Neural cell (in vitro differentiated cells): ENCODE data around the gene CPVL. TPM values are rescaled to one million over a fixed set of nuclear protein-coding genes. Genes with fewer than 3 reads are reported as not detected.

Source experiments
- H2AFZ ChIP-seq: fragments of 200-600, 300-800 bp; sonication (generic), shearing (Covaris generic); 2 replicates; pipeline ENCODE4 v1.6.0; 2014; ENCODE audit warnings: low read depth, mild to moderate bottlenecking, antibody characterized with exemption, low read length, moderate library complexity
- H3F3A ChIP-seq: fragments of 200-600 bp; shearing (Covaris generic); 2 replicates; pipeline ENCODE4 v1.6.1; 2016; ENCODE audit warnings: mild to moderate bottlenecking, moderate library complexity, mixed read lengths, antibody characterized with exemption, low read length; ENCODE audit not compliant: insufficient read depth, poor library complexity, severe bottlenecking
- H3K27ac ChIP-seq: fragments of 200-600, 300-800 bp; sonication (generic), shearing (Covaris generic); 2 replicates; pipeline ENCODE4 v1.5.1; 2014; ENCODE audit warnings: mild to moderate bottlenecking, low read length, moderate library complexity
- H3K27me3 ChIP-seq: fragments of 300-800, 200-600 bp; sonication (generic), shearing (Covaris generic); 2 replicates; pipeline ENCODE4 v1.6.0; 2014; ENCODE audit warnings: mild to moderate bottlenecking, low read depth, low read length, moderate library complexity; ENCODE audit not compliant: insufficient read depth
- H3K36me3 ChIP-seq: fragments of 300-800, 200-600 bp; sonication (generic), shearing (Covaris generic); 2 replicates; pipeline ENCODE4 v1.5.1; 2014; ENCODE audit warnings: mild to moderate bottlenecking, antibody characterized with exemption, low read length, moderate library complexity; ENCODE audit not compliant: insufficient read depth
- H3K4me2 ChIP-seq: fragments of 300-800, 200-600 bp; sonication (generic), shearing (Covaris generic); 2 replicates; pipeline ENCODE4 v1.6.0; 2014; ENCODE audit warnings: mild to moderate bottlenecking, low read length
- H3K4me3 ChIP-seq: fragments of 300-800, 200-600 bp; sonication (generic), shearing (Covaris generic); 2 replicates; pipeline ENCODE4 v1.5.1; 2014; ENCODE audit warnings: mild to moderate bottlenecking, low read length, moderate library complexity
- H3K79me2 ChIP-seq: fragments of 200-600 bp; shearing (Covaris generic); replicated peaks from 2 replicates; pipeline ENCODE4 v1.6.0; 2014; ENCODE audit warnings: mild to moderate bottlenecking, low read length, moderate library complexity; ENCODE audit not compliant: insufficient read depth
- H3K9ac ChIP-seq: fragments of 300-800, 200-600 bp; sonication (generic), shearing (Covaris generic); 2 replicates; pipeline ENCODE4 v1.6.1; 2016; ENCODE audit warnings: mild to moderate bottlenecking, low read length, mixed read lengths
- H3K9me2 ChIP-seq: fragments of 200-600 bp; shearing (Covaris generic); 2 replicates; pipeline ENCODE4 v1.6.1; 2016; ENCODE audit warnings: mild to moderate bottlenecking, low read length, mixed read lengths; ENCODE audit not compliant: insufficient read depth
- H3K9me3 ChIP-seq: fragments of 200-600, 300-800 bp; sonication (generic), shearing (Covaris generic); 2 replicates; pipeline ENCODE4 v1.6.1; 2016; ENCODE audit warnings: mild to moderate bottlenecking, mixed run types, low read length, moderate library complexity, mixed read lengths
- H4K20me1 ChIP-seq: fragments of 200-600 bp; shearing (Covaris generic); 2 replicates; pipeline ENCODE4 v1.6.1; 2016; ENCODE audit warnings: mild to moderate bottlenecking, mixed run types; ENCODE audit not compliant: insufficient read depth
- CTCF ChIP-seq: fragments of 450-650 bp; IDR thresholded peaks from 2 replicates; pipeline ENCODE4 v1.5.1; 2014; ENCODE audit warnings: antibody characterized with exemption, mild to moderate bottlenecking, moderate library complexity; ENCODE audit not compliant: poor library complexity, severe bottlenecking
- EP300 ChIP-seq: fragments of 450-650 bp; conservative IDR thresholded peaks from 2 replicates; pipeline ENCODE4 v1.6.1; 2014; ENCODE audit warnings: antibody characterized with exemption, mild to moderate bottlenecking, moderate library complexity; ENCODE audit not compliant: poor library complexity, severe bottlenecking
- EZH2 ChIP-seq: fragments of 200-600, 300-800 bp; shearing (Covaris generic), sonication (generic); IDR thresholded peaks from 2 replicates; pipeline ENCODE4 v1.6.1; 2014; ENCODE audit warnings: antibody characterized with exemption, low read length, borderline replicate concordance, mild to moderate bottlenecking; ENCODE audit not compliant: insufficient read depth, poor library complexity, severe bottlenecking
- MXI1 ChIP-seq: fragments of 450-650 bp; conservative IDR thresholded peaks from 2 replicates; pipeline ENCODE4 v1.6.1; 2014; ENCODE audit warnings: antibody characterized with exemption, mild to moderate bottlenecking; ENCODE audit not compliant: poor library complexity, severe bottlenecking
- POLR2AphosphoS5 ChIP-seq: IDR thresholded peaks from 2 replicates; pipeline ENCODE4 v1.6.1; 2012
- RAD21 ChIP-seq: fragments of 450-650 bp; conservative IDR thresholded peaks from 2 replicates; pipeline ENCODE4 v1.6.1; 2014; ENCODE audit warnings: antibody characterized with exemption, mild to moderate bottlenecking, moderate library complexity
- REST ChIP-seq: IDR thresholded peaks from 2 replicates; pipeline ENCODE4 v1.6.1; 2012; ENCODE audit warnings: borderline replicate concordance
- SMC3 ChIP-seq: fragments of 450-650 bp; conservative IDR thresholded peaks from 2 replicates; pipeline ENCODE4 v1.6.1; 2014; ENCODE audit warnings: antibody characterized with exemption, mild to moderate bottlenecking, moderate library complexity; ENCODE audit not compliant: poor library complexity
- TAF1 ChIP-seq: IDR thresholded peaks from 2 replicates; pipeline ENCODE4 v1.6.1; 2012; ENCODE audit warnings: low read depth
- polyA plus RNA-seq: library from polyadenylated mRNA; depleted of rRNA; stranded (reverse); fragments of >200 nt; gene quantifications from 2 replicates; pipeline ENCODE4 v1.2.3, GENCODE V29; 2014

The CPVL gene
- polyA plus RNA-seq, 1 donor from 2014 or later, result 13.0 TPM

- H3K9ac ChIP-seq, result no peak overlapping the region
- H3K9me3 ChIP-seq, result no peaks in the 10 kb centered on the region
- no peaks in the 10 kb centered on the region for H3K9me2 ChIP-seq
- no peak overlapping the region for H2AFZ ChIP-seq
- no peak overlapping the region for H3K4me2 ChIP-seq
- H3K27me3 ChIP-seq, result no peaks in the 10 kb centered on the region
- H3K79me2 ChIP-seq, result no peaks in the 10 kb centered on the region
- H3F3A ChIP-seq, result no peaks in the 10 kb centered on the region
- no peak overlapping the region for H3K4me3 ChIP-seq
- H4K20me1 ChIP-seq, result no peaks in the 10 kb centered on the region
- TF ChIP-seq SMC3 (no peak), RAD21 (no peak), TAF1 (no peak), POLR2AphosphoS5 (no peak), REST (no peak), EZH2 (no peak), MXI1 (no peak), CTCF (no peak), EP300 (no peak)
- no peaks in the 10 kb centered on the region for H3K36me3 ChIP-seq
- H3K27ac ChIP-seq, result no peak overlapping the region
Measured at GRCh38 chr7:28989211-28989980, 156.9 kb downstream of the CPVL start.

GRCh38 chr7:28988810-28989209 is 157.5 kb downstream of the CPVL start:
- H4K20me1 ChIP-seq, result no peaks in the 10 kb centered on the region
- no peaks in the 10 kb centered on the region for H3K9me2 ChIP-seq
- H3K9ac ChIP-seq, result no peak overlapping the region
- no peak overlapping the region for H3K27ac ChIP-seq
- no peak overlapping the region for H3K4me2 ChIP-seq
- no peak overlapping the region for H3K4me3 ChIP-seq
- no peaks in the 10 kb centered on the region for H3K36me3 ChIP-seq
- H3K9me3 ChIP-seq, result no peaks in the 10 kb centered on the region
- no peak for TF ChIP-seq RAD21
- TF ChIP-seq EZH2, result no peak
- TF ChIP-seq SMC3, result no peak
- no peak for TF ChIP-seq MXI1
- TF ChIP-seq POLR2AphosphoS5, result no peak
- no peak for TF ChIP-seq TAF1
- H2AFZ ChIP-seq, result no peak overlapping the region
- H3K27me3 ChIP-seq, result no peaks in the 10 kb centered on the region
- no peaks in the 10 kb centered on the region for H3K79me2 ChIP-seq
- no peaks in the 10 kb centered on the region for H3F3A ChIP-seq
